Measurements from ENCODE around the gene SMARCA2. TPM values are rescaled to one million over a fixed set of nuclear protein-coding genes. Genes with fewer than 3 reads are reported as not detected.

Gene SMARCA2
- total RNA-seq, 1 donor from 2014 or later = 160 TPM

DNA sequence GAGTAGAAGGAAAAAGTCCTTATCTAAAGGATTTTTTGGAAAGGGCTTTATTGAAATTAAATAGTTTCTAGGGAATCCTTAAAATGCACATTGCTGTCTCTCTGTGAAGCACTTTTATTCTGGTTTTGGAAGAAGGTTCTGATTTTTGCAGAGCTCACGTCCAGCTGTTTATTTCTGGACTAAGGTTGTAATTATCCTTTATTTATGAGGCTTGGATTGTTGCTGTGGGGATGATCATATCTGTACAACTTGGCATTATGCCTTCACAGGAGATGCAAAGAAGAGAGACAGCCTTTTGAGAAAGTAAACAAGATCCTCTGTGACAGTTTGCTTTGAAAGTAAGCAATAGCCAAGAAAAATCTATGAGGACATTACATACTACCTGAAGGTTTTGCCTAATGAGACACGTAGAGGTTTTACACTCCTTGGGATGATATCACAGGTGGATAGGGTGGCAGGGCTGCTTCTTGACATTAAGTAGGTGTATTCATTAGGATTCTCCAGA lies 14.6 kb downstream of the SMARCA2 start:
- peaks cover 12 to 25% of the 10 kb centered on the region in 2 donors for H3K36me3 ChIP-seq
- H3K4me3 ChIP-seq = no peak overlapping the region
- no peak overlapping the region for H3K27ac ChIP-seq
- H3K27me3 ChIP-seq = no peaks in the 10 kb centered on the region
- intact Hi-C loops (cut with DNase I) = no loop called here
- no peaks in the 10 kb centered on the region for H3K9me3 ChIP-seq
- H3K4me1 ChIP-seq = peaks cover 0 to 27% of the 10 kb centered on the region in 2 donors
- DNase-seq (ENCODE audit: low spot score in 2 of 2) = no peak
- TF ChIP-seq, protein P1, sequence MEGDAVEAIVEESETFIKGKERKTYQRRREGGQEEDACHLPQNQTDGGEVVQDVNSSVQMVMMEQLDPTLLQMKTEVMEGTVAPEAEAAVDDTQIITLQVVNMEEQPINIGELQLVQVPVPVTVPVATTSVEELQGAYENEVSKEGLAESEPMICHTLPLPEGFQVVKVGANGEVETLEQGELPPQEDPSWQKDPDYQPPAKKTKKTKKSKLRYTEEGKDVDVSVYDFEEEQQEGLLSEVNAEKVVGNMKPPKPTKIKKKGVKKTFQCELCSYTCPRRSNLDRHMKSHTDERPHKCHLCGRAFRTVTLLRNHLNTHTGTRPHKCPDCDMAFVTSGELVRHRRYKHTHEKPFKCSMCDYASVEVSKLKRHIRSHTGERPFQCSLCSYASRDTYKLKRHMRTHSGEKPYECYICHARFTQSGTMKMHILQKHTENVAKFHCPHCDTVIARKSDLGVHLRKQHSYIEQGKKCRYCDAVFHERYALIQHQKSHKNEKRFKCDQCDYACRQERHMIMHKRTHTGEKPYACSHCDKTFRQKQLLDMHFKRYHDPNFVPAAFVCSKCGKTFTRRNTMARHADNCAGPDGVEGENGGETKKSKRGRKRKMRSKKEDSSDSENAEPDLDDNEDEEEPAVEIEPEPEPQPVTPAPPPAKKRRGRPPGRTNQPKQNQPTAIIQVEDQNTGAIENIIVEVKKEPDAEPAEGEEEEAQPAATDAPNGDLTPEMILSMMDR (IDR thresholded peaks at IDR 0.05) = no peak

DNA sequence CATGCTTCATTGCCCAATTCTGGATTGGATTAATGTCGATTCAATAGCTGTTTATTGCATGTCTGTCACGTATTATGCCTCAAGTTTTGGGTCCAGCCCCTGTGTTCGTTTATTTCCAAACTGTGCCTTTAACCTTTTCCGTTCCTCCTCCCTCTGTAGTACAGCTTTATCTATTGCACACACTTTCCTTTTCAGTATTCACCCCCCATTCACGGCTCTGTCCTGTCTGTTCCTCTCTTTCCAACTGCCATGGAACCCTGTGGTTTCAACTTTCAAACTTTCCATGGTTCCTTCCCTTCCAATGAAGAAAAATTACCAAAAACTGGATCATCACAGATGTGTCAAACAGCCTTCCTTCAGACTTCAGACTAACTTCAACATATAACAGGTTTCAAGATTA lies 17.1 kb downstream of the SMARCA2 start:
- TF ChIP-seq, protein P1 (IDR thresholded peaks at IDR 0.05) = no peak
- Histone ChIP-seq H3K4me3 (no peak overlapping the region), H3K27ac (no peak overlapping the region), H3K9me3 (no peaks in the 10 kb centered on the region), H3K4me1 (peaks cover 0 to 14% of the 10 kb centered on the region in 2 donors), H3K27me3 (no peaks in the 10 kb centered on the region), H3K36me3 (peaks cover 12 to 28% of the 10 kb centered on the region in 2 donors)
- intact Hi-C loops (cut with DNase I) = no loop called here
- DNase-seq (ENCODE audit: low spot score in 2 of 2) = no peak

DNA sequence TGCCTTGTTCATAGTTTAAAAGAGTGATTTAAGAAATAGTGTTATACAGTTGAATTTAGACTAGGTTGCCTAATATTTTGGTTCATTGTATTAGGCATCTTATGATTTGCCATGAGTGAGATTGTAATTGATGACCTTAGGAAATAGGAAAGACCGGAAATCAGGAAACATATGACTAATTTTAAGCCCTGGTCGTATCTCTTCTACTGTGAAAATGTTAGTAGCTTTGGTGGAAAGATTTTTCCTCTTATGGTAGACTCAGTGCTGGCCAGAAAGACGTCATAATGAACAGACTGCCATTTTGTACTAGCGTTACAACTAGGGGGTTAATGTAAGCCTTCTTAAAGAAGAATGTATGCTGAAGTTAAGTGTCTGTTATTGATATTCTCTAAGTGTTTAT lies 21.7 kb downstream of the SMARCA2 start:
- H3K27ac ChIP-seq = no peak overlapping the region
- H3K9me3 ChIP-seq = no peaks in the 10 kb centered on the region
- H3K36me3 ChIP-seq = peaks cover 35 to 55% of the 10 kb centered on the region in 2 donors
- no peaks in the 10 kb centered on the region for H3K27me3 ChIP-seq
- H3K4me1 ChIP-seq = no peaks in the 10 kb centered on the region
- no peak for DNase-seq (ENCODE audit: low spot score in 2 of 2)
- TF ChIP-seq, protein P1 (IDR thresholded peaks at IDR 0.05) = no peak
- H3K4me3 ChIP-seq = no peak overlapping the region
- intact Hi-C loops (cut with DNase I) = no loop called here

DNA sequence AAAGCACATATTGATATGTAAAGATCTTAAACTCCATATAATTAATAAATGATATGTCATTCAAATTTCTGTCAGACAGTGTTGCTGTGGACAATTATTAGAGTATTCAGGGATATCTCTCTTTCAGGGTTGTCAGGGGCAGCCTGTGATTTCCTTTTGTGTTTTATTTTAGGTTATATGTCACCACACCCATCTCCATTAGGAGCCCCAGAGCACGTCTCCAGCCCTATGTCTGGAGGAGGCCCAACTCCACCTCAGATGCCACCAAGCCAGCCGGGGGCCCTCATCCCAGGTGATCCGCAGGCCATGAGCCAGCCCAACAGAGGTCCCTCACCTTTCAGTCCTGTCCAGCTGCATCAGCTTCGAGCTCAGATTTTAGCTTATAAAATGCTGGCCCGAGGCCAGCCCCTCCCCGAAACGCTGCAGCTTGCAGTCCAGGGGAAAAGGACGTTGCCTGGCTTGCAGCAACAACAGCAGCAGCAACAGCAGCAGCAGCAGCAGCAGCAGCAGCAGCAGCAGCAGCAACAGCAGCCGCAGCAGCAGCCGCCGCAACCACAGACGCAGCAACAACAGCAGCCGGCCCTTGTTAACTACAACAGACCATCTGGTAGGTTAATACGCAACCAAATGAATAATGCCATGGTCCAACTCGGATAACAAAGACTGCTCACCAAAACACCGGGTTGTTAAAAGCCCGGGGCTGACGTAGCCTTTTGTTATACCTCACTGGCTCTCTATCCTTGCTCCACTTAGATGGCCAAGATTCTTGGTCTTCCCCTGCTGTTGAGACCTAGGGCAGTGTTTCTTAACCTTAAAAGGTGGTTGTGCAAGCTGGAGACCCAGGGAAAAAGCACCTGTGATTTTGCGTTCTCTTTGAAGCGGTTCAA lies 24.4 kb downstream of the SMARCA2 start:
- Histone ChIP-seq H3K4me3 (no peak overlapping the region), H3K4me1 (no peaks in the 10 kb centered on the region), H3K27me3 (no peaks in the 10 kb centered on the region), H3K9me3 (no peaks in the 10 kb centered on the region), H3K27ac (no peak overlapping the region), H3K36me3 (peaks cover 27 to 40% of the 10 kb centered on the region in 2 donors)
- TF ChIP-seq, protein P1 (IDR thresholded peaks at IDR 0.05) = no peak
- intact Hi-C loops (cut with DNase I) = no loop called here
- no peak for DNase-seq (ENCODE audit: low spot score in 2 of 2)

DNA sequence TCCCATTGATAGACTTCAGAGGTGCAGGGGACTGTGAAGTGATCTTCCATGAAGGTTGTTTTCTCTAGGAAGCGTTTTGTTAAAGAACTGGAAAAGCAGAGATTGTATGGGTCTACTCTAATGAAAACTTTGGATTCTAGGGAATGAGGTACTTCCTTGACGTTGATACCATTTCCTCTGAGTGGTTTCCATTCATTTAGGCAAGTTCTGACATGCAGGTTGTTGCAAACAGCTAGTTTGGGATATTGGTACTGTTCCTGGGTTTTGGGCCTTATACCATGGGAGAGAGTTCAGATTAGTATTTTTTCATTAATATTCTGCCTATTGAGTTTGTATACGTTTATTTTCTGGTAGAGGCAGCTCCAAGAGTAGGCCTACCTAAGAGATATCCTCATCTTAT lies 25.7 kb downstream of the SMARCA2 start:
- H3K4me3 ChIP-seq = no peak overlapping the region
- no peak for DNase-seq (ENCODE audit: low spot score in 2 of 2)
- no peaks in the 10 kb centered on the region for H3K9me3 ChIP-seq
- H3K36me3 ChIP-seq = peaks cover 30 to 35% of the 10 kb centered on the region in 2 donors
- no peak overlapping the region for H3K27ac ChIP-seq
- TF ChIP-seq, protein P1 (IDR thresholded peaks at IDR 0.05) = no peak
- no peaks in the 10 kb centered on the region for H3K4me1 ChIP-seq
- intact Hi-C loops (cut with DNase I) = no loop called here
- H3K27me3 ChIP-seq = no peaks in the 10 kb centered on the region

Measured in ascending aorta (tissue), 2 donors.